Chondrocyte (in vitro differentiated cells): ENCODE measurements around the gene RYK. TPM values are rescaled to one million over a fixed set of nuclear protein-coding genes. Genes with fewer than 3 reads are reported as not detected.
A peak's percentile ranks its signal among the peaks of the same experiment; 100 is the strongest.

Source experiments
- DNase-seq: peaks from one replicate; pipeline ENCODE4 v3.0.0; 2021; ENCODE audit warnings: mixed read lengths, low spot score
- H3K27ac Mint-ChIP-seq: one replicate; pipeline ENCODE4 v1.8.0; 2021; ENCODE audit warnings: mild to moderate bottlenecking, moderate library complexity, mixed read lengths; ENCODE audit not compliant: unreplicated experiment
- H3K27me3 Mint-ChIP-seq: 2 replicates; pipeline ENCODE4 v1.8.0; 2021; ENCODE audit warnings: low read depth, mixed read lengths
- H3K36me3 Mint-ChIP-seq: 2 replicates; pipeline ENCODE4 v1.8.0; 2021; ENCODE audit warnings: low read depth, mixed read lengths
- H3K4me1 Mint-ChIP-seq: 2 replicates; pipeline ENCODE4 v1.8.0; 2021; ENCODE audit warnings: low read depth, mild to moderate bottlenecking, mixed read lengths
- H3K4me3 Mint-ChIP-seq: one replicate; pipeline ENCODE4 v1.8.0; 2021; ENCODE audit warnings: mild to moderate bottlenecking, moderate library complexity, mixed read lengths; ENCODE audit not compliant: unreplicated experiment
- H3K9me3 Mint-ChIP-seq: 2 replicates; pipeline ENCODE4 v1.8.0; 2021; ENCODE audit warnings: low read depth, mixed read lengths
- CTCF ChIP-seq: fragments of 200-600 bp; sonication (generic); IDR thresholded peaks from 2 replicates; pipeline ENCODE4 v1.5.0; 2021; ENCODE audit warnings: antibody characterized with exemption, mild to moderate bottlenecking, moderate library complexity
- total RNA-seq: library from RNA; stranded (reverse); gene quantifications from 3 replicates; pipeline ENCODE4 v1.2.1, GENCODE V29; 2021

Gene RYK
- total RNA-seq, 1 donor from 2014 or later = 49.6 TPM

- no peak for DNase-seq
- Mint-ChIP-seq H3K9me3 (peaks cover 26% of the 10 kb centered on the region), H3K27me3 (no peaks in the 10 kb centered on the region), H3K4me1 (peaks cover 3% of the 10 kb centered on the region), H3K36me3 (peaks cover 21% of the 10 kb centered on the region), H3K27ac (no peak overlapping the region), H3K4me3 (no peak overlapping the region)
- no peak for TF ChIP-seq CTCF
Measured at GRCh38 chr3:134134698-134135415, 115.8 kb downstream of the RYK start.

- Mint-ChIP-seq H3K9me3 (peaks cover 21% of the 10 kb centered on the region), H3K27ac (no peak overlapping the region), H3K4me3 (no peak overlapping the region), H3K4me1 (peaks cover 3% of the 10 kb centered on the region), H3K27me3 (no peaks in the 10 kb centered on the region), H3K36me3 (peaks cover 21% of the 10 kb centered on the region)
- TF ChIP-seq CTCF = no peak
- DNase-seq = no peak
Measured at GRCh38 chr3:134134240-134134639, 116.4 kb downstream of the RYK start.

- peaks cover 21% of the 10 kb centered on the region for H3K36me3 Mint-ChIP-seq
- no peak for TF ChIP-seq CTCF
- H3K27ac Mint-ChIP-seq = no peak overlapping the region
- no peaks in the 10 kb centered on the region for H3K27me3 Mint-ChIP-seq
- H3K4me1 Mint-ChIP-seq = peaks cover 3% of the 10 kb centered on the region
- no peak for DNase-seq
- peaks cover 15% of the 10 kb centered on the region for H3K9me3 Mint-ChIP-seq
- no peak overlapping the region for H3K4me3 Mint-ChIP-seq
Measured at GRCh38 chr3:134132961-134133360, 117.7 kb downstream of the RYK start.

- DNase-seq = no peak
- no peak overlapping the region for H3K4me3 Mint-ChIP-seq
- peaks cover 45% of the 10 kb centered on the region for H3K36me3 Mint-ChIP-seq
- H3K27me3 Mint-ChIP-seq = no peaks in the 10 kb centered on the region
- no peak overlapping the region for H3K27ac Mint-ChIP-seq
- TF ChIP-seq CTCF = peak; percentile 30
- peaks cover 32% of the 10 kb centered on the region for H3K9me3 Mint-ChIP-seq
- H3K4me1 Mint-ChIP-seq = no peaks in the 10 kb centered on the region
Measured at GRCh38 chr3:134126153-134126552, 124.5 kb downstream of the RYK start.

- Mint-ChIP-seq H3K9me3 (peaks cover 49% of the 10 kb centered on the region), H3K27ac (no peak overlapping the region), H3K4me1 (no peaks in the 10 kb centered on the region), H3K4me3 (no peak overlapping the region), H3K27me3 (no peaks in the 10 kb centered on the region), H3K36me3 (peaks cover 24% of the 10 kb centered on the region)
- DNase-seq = no peak
- TF ChIP-seq CTCF = no peak
Measured at GRCh38 chr3:134114726-134115125, 135.9 kb downstream of the RYK start.
